Uterus (tissue), 2 donors: ENCODE measurements around the gene CALY.

Experiments
- POLR2A ChIP-seq, 2 donors: fragments of 450-650 bp; IDR thresholded peaks; one replicate each; pipeline ENCODE4 v1.6.1; 2016; ENCODE audit warnings: antibody characterized with exemption in 2 of 2, mild to moderate bottlenecking in 1 of 2, moderate library complexity in 1 of 2
- TF ChIP-seq, protein P1 (sequence below), 4 experiments: fragments of 200-600 bp in 2 of 4; fragments of 450-650 bp in 2 of 4; sonication (generic) in 2 of 4; IDR thresholded peaks; one replicate each; pipeline ENCODE4 v1.5.1; 2016 to 2019; ENCODE audit warnings: antibody characterized with exemption in 4 of 4, mild to moderate bottlenecking in 2 of 4, moderate library complexity in 1 of 4

DNA sequence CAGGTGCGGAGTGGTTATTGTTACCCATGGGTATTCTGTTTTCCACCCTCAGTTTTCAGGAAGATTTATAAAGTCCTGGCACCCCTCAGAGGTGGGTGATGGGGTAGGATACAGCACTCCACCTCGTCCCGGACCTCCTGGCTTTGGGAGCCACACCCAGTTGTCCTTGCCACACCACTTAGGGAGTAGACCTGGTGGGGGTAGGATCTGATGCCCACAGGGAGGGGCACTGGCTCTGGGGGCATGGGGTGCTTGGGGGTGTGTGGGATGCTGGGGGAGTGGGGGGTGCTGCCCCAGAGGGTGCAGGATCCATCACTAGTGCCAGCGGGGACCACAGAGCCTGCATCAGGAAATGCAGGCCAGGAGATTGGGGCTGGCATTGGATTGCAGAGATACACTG is 23.5 kb downstream of the CALY start:
- TF ChIP-seq POLR2A (IDR thresholded peaks at IDR 0.05) = no peak
- TF ChIP-seq, protein P1, sequence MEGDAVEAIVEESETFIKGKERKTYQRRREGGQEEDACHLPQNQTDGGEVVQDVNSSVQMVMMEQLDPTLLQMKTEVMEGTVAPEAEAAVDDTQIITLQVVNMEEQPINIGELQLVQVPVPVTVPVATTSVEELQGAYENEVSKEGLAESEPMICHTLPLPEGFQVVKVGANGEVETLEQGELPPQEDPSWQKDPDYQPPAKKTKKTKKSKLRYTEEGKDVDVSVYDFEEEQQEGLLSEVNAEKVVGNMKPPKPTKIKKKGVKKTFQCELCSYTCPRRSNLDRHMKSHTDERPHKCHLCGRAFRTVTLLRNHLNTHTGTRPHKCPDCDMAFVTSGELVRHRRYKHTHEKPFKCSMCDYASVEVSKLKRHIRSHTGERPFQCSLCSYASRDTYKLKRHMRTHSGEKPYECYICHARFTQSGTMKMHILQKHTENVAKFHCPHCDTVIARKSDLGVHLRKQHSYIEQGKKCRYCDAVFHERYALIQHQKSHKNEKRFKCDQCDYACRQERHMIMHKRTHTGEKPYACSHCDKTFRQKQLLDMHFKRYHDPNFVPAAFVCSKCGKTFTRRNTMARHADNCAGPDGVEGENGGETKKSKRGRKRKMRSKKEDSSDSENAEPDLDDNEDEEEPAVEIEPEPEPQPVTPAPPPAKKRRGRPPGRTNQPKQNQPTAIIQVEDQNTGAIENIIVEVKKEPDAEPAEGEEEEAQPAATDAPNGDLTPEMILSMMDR (IDR thresholded peaks at IDR 0.05) = no peak
